ENCODE measurements around the gene PCDH1. TPM values are rescaled to one million over a fixed set of nuclear protein-coding genes. Genes with fewer than 3 reads are reported as not detected.

Gene PCDH1
- total and polyA plus RNA-seq, 2 of the 13 experiments (the other 11 are each of a cell fraction or from before 2014, with no cell fraction given) = 0.11 to 0.83 TPM

GRCh38 chr5:141923448-141924313 is 45.5 kb upstream of the PCDH1 start, which contains the start of gene DELE1 (continued):
- TF ChIP-seq ZNF605 (CRISPR knock-in tag; IDR thresholded peaks at IDR 0.05) (peak; percentile 95), ZNF121 (CRISPR knock-in tag; IDR thresholded peaks at IDR 0.05) (no peak), ZNF331 (CRISPR knock-in tag; IDR thresholded peaks at IDR 0.05) (0 out of 2 replicates have a peak, but pooled peaks have one; percentile 57), ZBTB20 (CRISPR knock-in tag; IDR thresholded peaks at IDR 0.05; ENCODE audit: borderline replicate concordance, low read depth) (peak; percentile 81; the same call in 1 of the 2 replicates), ZFX (CRISPR knock-in tag; IDR thresholded peaks at IDR 0.05; ENCODE audit: low read depth) (peak; percentile 99), ELF3 (CRISPR knock-in tag; IDR thresholded peaks at IDR 0.05) (peak; percentile 74), ZFP37 (CRISPR knock-in tag; IDR thresholded peaks at IDR 0.05; ENCODE audit: borderline replicate concordance) (no peak; the same call in 1 of the 2 replicates), ZSCAN30 (CRISPR knock-in tag; IDR thresholded peaks at IDR 0.05) (no peak), ZNF772 (CRISPR knock-in tag; IDR thresholded peaks at IDR 0.05) (no peak; the same call in 1 of the 2 replicates), NR2F1 (CRISPR knock-in tag; IDR thresholded peaks at IDR 0.05) (no peak), ZNF225 (CRISPR knock-in tag; IDR thresholded peaks at IDR 0.05) (peak; percentile 91), ARNT (IDR thresholded peaks at IDR 0.05) (no peak), RCOR2 (CRISPR knock-in tag; IDR thresholded peaks at IDR 0.05) (no peak; the same call in 1 of the 2 replicates), TMF1 (CRISPR knock-in tag; IDR thresholded peaks at IDR 0.05; ENCODE audit: low read depth) (peak; percentile 67; the same call in 1 of the 2 replicates), GZF1 (CRISPR knock-in tag; IDR thresholded peaks at IDR 0.05) (peak; percentile 29; the same call in 1 of the 2 replicates), ZNF839 (CRISPR knock-in tag; IDR thresholded peaks at IDR 0.05; ENCODE audit: borderline replicate concordance) (no peak), ZNF512 (CRISPR knock-in tag; IDR thresholded peaks at IDR 0.05) (no peak), ZZZ3 (CRISPR knock-in tag; IDR thresholded peaks at IDR 0.05; ENCODE audit: borderline replicate concordance) (peak; percentile 90; the same call in 1 of the 2 replicates), TBL1XR1 (IDR thresholded peaks at IDR 0.05; ENCODE audit: borderline replicate concordance, low read length, partially characterized antibody) (no peak), ZSCAN9 (CRISPR knock-in tag; IDR thresholded peaks at IDR 0.05; ENCODE audit: borderline replicate concordance) (no peak), ZNF326 (CRISPR knock-in tag; IDR thresholded peaks at IDR 0.05; ENCODE audit: borderline replicate concordance) (no peak), ZFP82 (CRISPR knock-in tag; IDR thresholded peaks at IDR 0.05; ENCODE audit: borderline replicate concordance) (no peak), ZNF496 (CRISPR knock-in tag; IDR thresholded peaks at IDR 0.05; ENCODE audit: insufficient replicate concordance) (no peak), HES4 (CRISPR knock-in tag; IDR thresholded peaks at IDR 0.05; ENCODE audit: borderline replicate concordance) (0 out of 2 replicates have a peak, but pooled peaks have one; percentile 73)
- TF ChIP-seq, protein P1, sequence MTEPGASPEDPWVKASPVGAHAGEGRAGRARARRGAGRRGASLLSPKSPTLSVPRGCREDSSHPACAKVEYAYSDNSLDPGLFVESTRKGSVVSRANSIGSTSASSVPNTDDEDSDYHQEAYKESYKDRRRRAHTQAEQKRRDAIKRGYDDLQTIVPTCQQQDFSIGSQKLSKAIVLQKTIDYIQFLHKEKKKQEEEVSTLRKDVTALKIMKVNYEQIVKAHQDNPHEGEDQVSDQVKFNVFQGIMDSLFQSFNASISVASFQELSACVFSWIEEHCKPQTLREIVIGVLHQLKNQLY (CRISPR knock-in tag; IDR thresholded peaks at IDR 0.05) = no peak; the same call in 1 of the 2 replicates
- TF ChIP-seq, protein P2, sequence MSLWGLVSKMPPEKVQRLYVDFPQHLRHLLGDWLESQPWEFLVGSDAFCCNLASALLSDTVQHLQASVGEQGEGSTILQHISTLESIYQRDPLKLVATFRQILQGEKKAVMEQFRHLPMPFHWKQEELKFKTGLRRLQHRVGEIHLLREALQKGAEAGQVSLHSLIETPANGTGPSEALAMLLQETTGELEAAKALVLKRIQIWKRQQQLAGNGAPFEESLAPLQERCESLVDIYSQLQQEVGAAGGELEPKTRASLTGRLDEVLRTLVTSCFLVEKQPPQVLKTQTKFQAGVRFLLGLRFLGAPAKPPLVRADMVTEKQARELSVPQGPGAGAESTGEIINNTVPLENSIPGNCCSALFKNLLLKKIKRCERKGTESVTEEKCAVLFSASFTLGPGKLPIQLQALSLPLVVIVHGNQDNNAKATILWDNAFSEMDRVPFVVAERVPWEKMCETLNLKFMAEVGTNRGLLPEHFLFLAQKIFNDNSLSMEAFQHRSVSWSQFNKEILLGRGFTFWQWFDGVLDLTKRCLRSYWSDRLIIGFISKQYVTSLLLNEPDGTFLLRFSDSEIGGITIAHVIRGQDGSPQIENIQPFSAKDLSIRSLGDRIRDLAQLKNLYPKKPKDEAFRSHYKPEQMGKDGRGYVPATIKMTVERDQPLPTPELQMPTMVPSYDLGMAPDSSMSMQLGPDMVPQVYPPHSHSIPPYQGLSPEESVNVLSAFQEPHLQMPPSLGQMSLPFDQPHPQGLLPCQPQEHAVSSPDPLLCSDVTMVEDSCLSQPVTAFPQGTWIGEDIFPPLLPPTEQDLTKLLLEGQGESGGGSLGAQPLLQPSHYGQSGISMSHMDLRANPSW (CRISPR knock-in tag; IDR thresholded peaks at IDR 0.05; ENCODE audit: borderline replicate concordance) = 0 out of 2 replicates have a peak, but pooled peaks have one; percentile 11
